D721Med (cell line): ENCODE data around the gene IL17RC.

ENCODE experiments used
- DNase-seq: peaks from one replicate; pipeline ENCODE4 v3.0.0; 2011; ENCODE audit warnings: low spot score; ENCODE audit not compliant: insufficient read length
- FAIRE-seq: peaks from 2 replicates; lab custom pipeline; 2011; peaks lifted over from hg19 to GRCh38; lab: Jason Lieb, UNC
- TF ChIP-seq, protein P1 (sequence below): IDR thresholded peaks from 2 replicates; pipeline ENCODE4 v1.5.1; 2012; ENCODE audit warnings: mild to moderate bottlenecking, control low read depth; ENCODE audit not compliant: insufficient read depth; ENCODE audit errors: missing control alignments

Gene IL17RC

DNA sequence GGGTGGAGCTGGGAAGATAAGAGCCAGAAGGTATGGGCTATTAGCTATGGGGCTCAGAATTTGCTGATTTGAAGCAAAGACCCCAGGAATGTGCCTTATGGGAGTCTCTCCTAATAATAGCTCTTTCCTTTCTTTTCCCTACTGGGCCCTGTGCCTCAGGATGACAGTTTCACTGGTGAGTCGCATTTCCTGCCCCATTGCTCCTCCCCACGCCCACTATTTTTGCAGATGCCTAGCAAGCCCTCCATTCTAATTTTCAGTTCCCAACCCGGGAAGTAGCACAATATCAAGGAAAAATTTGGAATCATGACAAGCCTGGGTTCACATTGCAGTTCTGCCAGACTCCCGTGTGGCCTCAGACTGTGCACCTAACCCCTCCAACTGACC is 13.7 kb upstream of the IL17RC start:
- FAIRE-seq (no peak), DNase-seq (no peak)
- TF ChIP-seq, protein P1, sequence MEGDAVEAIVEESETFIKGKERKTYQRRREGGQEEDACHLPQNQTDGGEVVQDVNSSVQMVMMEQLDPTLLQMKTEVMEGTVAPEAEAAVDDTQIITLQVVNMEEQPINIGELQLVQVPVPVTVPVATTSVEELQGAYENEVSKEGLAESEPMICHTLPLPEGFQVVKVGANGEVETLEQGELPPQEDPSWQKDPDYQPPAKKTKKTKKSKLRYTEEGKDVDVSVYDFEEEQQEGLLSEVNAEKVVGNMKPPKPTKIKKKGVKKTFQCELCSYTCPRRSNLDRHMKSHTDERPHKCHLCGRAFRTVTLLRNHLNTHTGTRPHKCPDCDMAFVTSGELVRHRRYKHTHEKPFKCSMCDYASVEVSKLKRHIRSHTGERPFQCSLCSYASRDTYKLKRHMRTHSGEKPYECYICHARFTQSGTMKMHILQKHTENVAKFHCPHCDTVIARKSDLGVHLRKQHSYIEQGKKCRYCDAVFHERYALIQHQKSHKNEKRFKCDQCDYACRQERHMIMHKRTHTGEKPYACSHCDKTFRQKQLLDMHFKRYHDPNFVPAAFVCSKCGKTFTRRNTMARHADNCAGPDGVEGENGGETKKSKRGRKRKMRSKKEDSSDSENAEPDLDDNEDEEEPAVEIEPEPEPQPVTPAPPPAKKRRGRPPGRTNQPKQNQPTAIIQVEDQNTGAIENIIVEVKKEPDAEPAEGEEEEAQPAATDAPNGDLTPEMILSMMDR = no peak

- DNase-seq = no peak
- TF ChIP-seq, protein P1 = no peak
- FAIRE-seq = no peak
These were observed 13.0 kb upstream of the IL17RC start for GRCh38 chr3:9903904-9904303.

DNA sequence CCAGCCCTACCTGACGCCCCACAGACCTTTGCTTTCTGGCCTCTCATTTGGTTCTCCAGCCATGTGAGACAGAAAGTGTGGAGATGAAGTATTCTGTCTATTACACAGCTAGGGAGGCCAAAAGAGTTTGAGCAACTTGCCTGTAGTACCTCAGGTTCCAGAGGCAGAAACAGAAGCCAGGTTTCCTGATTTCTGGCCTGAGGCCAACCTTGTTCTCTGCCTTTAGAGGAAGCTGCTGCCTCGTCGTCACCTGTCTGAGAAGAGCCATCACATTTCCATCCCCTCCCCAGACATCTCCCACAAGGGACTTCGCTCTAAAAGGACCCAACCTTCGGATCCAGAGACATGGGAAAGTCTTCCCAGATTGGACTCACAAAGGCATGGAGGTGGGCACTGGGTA is 10.4 kb upstream of the IL17RC start:
- no peak for FAIRE-seq
- TF ChIP-seq, protein P1 = no peak
- DNase-seq = no peak

DNA sequence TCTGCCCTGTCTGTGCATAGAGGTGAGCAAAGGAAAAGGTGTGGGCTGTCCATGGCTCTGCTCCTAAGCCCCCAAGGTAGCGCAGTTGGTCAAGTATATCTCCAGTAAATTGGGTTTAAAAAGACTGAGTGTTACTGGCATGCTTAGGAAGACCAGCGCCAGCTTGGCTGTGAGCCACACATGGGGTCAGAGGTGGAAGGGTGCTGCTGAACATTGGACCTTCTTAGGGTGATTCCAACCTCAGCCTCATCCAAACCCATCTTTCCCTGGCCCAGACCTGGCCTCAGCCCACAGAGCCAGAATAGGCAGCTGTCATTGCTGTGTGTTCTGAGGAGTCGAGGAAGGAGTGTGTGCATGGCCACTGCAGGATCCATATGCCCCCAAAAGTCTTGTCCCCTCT is 8.6 kb upstream of the IL17RC start:
- TF ChIP-seq, protein P1 = no peak
- no peak for DNase-seq
- no peak for FAIRE-seq

DNA sequence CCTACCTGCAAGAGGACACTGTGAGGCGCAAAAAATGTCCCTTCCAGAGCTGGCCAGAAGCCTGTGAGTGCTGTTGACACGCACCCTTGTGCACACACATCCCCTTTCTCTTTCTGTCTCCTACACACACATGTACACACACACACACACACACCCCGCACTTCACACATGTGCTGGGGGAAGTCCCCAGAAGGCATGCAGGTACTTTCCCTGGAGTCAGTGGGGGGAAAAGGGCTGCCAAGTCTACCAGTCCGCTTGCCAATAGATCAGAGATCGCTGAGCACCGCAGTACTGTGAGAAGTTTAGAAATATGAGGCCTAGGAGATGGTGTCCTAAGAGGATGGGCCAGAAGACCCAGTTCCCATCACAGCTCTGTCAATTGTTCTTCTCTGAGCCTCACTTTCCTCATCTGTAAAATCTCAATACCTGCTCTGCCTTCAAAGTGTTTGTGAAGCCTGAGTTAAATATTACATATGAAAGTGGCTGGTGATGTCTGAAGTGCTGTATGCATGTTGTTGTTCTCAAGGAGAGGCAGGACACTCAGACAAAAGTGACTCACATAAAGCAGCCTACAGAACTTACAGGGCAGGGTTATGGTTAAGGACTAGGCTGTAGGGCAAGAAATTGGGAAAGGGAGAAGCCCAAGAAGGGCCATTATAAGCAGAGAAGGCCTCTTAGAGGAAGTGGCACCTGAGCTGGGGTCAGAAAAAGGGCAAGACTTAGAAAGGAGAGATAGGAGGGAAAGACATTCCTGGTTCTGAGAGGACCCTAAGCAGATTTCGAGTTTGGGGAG is 7.5 kb upstream of the IL17RC start:
- no peak for DNase-seq
- TF ChIP-seq, protein P1 = no peak
- no peak for FAIRE-seq

DNA sequence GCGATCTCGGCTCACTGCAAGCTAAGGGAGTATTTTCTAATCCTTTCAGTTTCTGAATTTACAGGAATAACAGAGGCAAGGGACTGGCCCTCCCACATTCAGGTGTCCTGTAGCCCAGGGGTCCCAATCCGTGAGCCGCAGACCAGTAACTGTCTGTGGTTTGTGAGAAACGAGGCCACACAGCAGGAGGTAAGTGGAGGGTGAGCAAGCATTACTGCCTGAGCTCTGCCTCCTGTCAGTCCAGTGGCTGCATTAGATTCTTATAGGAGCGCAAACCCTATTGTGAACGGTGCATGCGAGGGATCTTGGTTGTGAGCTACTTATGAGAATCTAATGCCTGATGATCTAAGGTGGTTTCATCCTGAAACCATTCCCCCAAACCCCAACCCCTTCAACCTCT is 5.0 kb upstream of the IL17RC start:
- no peak for FAIRE-seq
- TF ChIP-seq, protein P1 = no peak
- no peak for DNase-seq

DNA sequence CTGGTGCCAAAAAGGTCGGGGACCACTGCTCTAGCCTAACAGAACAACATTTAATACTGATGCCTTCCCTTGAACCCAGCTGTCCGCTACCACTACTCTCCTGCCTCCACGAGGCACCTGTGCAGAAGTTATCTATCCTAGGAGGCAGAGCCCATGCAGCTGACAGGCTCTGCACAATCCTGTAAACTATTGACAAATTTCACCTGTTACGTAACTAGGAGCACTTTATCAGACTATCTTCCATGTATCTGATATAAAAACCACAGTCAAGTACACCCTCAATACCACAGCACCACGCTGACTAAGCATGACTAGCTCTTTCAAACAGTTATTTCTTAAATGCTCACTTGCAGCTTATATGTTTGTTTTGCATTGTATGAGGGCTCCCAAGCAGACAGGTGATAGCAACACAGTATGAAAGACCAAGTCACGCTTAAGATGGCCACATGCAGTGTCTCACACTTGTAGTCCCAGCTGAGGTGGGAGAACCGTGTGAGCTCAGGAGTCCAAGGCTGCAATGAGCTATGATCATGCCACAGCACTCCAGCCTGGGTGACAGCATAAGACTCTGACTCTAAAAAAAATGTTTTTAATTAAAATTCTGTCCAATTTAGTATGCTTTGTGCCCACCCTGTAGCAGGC is 4.5 kb upstream of the IL17RC start:
- no peak for DNase-seq
- FAIRE-seq = no peak
- TF ChIP-seq, protein P1 = no peak
